ENCODE data around the gene H2BK1.

The H2BK1 gene

GRCh38 chr7:151173386-151174245 lies 36.7 kb downstream of the H2BK1 start:
- peaks cover 83% of the 10 kb centered on the region for H3K27me3 ChIP-seq (replicated peaks; ENCODE audit: insufficient read depth, low read length)
- no peaks in the 10 kb centered on the region for H3K9me2 ChIP-seq (replicated peaks; ENCODE audit: insufficient read depth, low read length)
- DNase-seq = no peak
- H3K36me3 ChIP-seq (replicated peaks; ENCODE audit: insufficient read depth, low read length) = no peaks in the 10 kb centered on the region
- H3K27ac ChIP-seq (ENCODE audit: low read length) = no peak overlapping the region
- no peaks in the 10 kb centered on the region for H3K79me2 ChIP-seq (ENCODE audit: low read length)
- TF ChIP-seq EZH2phosphoT487 (IDR thresholded peaks at IDR 0.05; ENCODE audit: low read length) (no peak), CTCF (IDR thresholded peaks at IDR 0.05; ENCODE audit: low read length) (no peak), EZH2 (optimal IDR thresholded peaks at IDR 0.05; ENCODE audit: low read depth, low read length) (no peak)
- no peaks in the 10 kb centered on the region for H3K4me1 ChIP-seq (ENCODE audit: low read length)
- no peak overlapping the region for H2AFZ ChIP-seq (ENCODE audit: low read length)
- no peaks in the 10 kb centered on the region for H3F3A ChIP-seq (ENCODE audit: insufficient read depth, low read length)
- H3K9ac ChIP-seq (ENCODE audit: low read length) = no peak overlapping the region
- no peaks in the 10 kb centered on the region for H4K20me1 ChIP-seq (ENCODE audit: insufficient read depth, low read length)
- no peak overlapping the region for H3K4me2 ChIP-seq (ENCODE audit: low read depth, low read length)
- H3K9me3 ChIP-seq (replicated peaks; ENCODE audit: insufficient read depth, low read length) = no peaks in the 10 kb centered on the region
- no peak overlapping the region for H3K4me3 ChIP-seq (ENCODE audit: low read length)

GRCh38 chr7:151172273-151173141 lies 37.8 kb downstream of the H2BK1 start:
- Histone ChIP-seq H3K36me3 (replicated peaks; ENCODE audit: insufficient read depth, low read length) (no peaks in the 10 kb centered on the region), H3K9me3 (replicated peaks; ENCODE audit: insufficient read depth, low read length) (no peaks in the 10 kb centered on the region), H2AFZ (ENCODE audit: low read length) (no peak overlapping the region), H3K9ac (ENCODE audit: low read length) (no peak overlapping the region), H3K27me3 (replicated peaks; ENCODE audit: insufficient read depth, low read length) (peaks cover 81% of the 10 kb centered on the region), H3K4me2 (ENCODE audit: low read depth, low read length) (no peak overlapping the region; the same call in 1 of the 2 replicates), H3F3A (ENCODE audit: insufficient read depth, low read length) (no peaks in the 10 kb centered on the region), H3K4me3 (ENCODE audit: low read length) (no peak overlapping the region), H4K20me1 (ENCODE audit: insufficient read depth, low read length) (no peaks in the 10 kb centered on the region), H3K4me1 (ENCODE audit: low read length) (no peaks in the 10 kb centered on the region), H3K9me2 (replicated peaks; ENCODE audit: insufficient read depth, low read length) (no peaks in the 10 kb centered on the region), H3K27ac (ENCODE audit: low read length) (no peak overlapping the region), H3K79me2 (ENCODE audit: low read length) (no peaks in the 10 kb centered on the region)
- DNase-seq = peak; percentile 77
- no peak for TF ChIP-seq EZH2 (optimal IDR thresholded peaks at IDR 0.05; ENCODE audit: low read depth, low read length)
- TF ChIP-seq EZH2phosphoT487 (IDR thresholded peaks at IDR 0.05; ENCODE audit: low read length) = no peak
- peak; percentile 100 for TF ChIP-seq CTCF (IDR thresholded peaks at IDR 0.05; ENCODE audit: low read length)

- H3K4me1 ChIP-seq (ENCODE audit: low read length) = no peaks in the 10 kb centered on the region
- TF ChIP-seq EZH2 (optimal IDR thresholded peaks at IDR 0.05; ENCODE audit: low read depth, low read length) (peak; percentile 91), CTCF (IDR thresholded peaks at IDR 0.05; ENCODE audit: low read length) (no peak)
- no peak overlapping the region for H2AFZ ChIP-seq (ENCODE audit: low read length)
- peaks cover 85% of the 10 kb centered on the region for H3K27me3 ChIP-seq (replicated peaks; ENCODE audit: insufficient read depth, low read length)
- H3K36me3 ChIP-seq (replicated peaks; ENCODE audit: insufficient read depth, low read length) = no peaks in the 10 kb centered on the region
- no peaks in the 10 kb centered on the region for H3K9me3 ChIP-seq (replicated peaks; ENCODE audit: insufficient read depth, low read length)
- H4K20me1 ChIP-seq (ENCODE audit: insufficient read depth, low read length) = no peaks in the 10 kb centered on the region
- no peaks in the 10 kb centered on the region for H3K79me2 ChIP-seq (ENCODE audit: low read length)
- H3K4me3 ChIP-seq (ENCODE audit: low read length) = no peak overlapping the region
- no peak for DNase-seq
- H3K9ac ChIP-seq (ENCODE audit: low read length) = no peak overlapping the region
- H3K27ac ChIP-seq (ENCODE audit: low read length) = no peak overlapping the region
- no peak overlapping the region for H3K4me2 ChIP-seq (ENCODE audit: low read depth, low read length)
- no peaks in the 10 kb centered on the region for H3F3A ChIP-seq (ENCODE audit: insufficient read depth, low read length)
- H3K9me2 ChIP-seq (replicated peaks; ENCODE audit: insufficient read depth, low read length) = no peaks in the 10 kb centered on the region
Measured at GRCh38 chr7:151168787-151169162, 41.5 kb downstream of the H2BK1 start.

Measured in MM.1S (cell line).